DMS79 (cell line): Measurements from ENCODE around the gene AMACR.
"Not testable (repeated sequence)": the region's sequence is repeated elsewhere in the genome, so short reads cannot be mapped to it uniquely, and the experiment has no call there.

Experiments used
- DNase-seq: peaks from one replicate; lab custom pipeline; 2025; lab: John Stamatoyannopoulos, UW

AMACR gene

DNA sequence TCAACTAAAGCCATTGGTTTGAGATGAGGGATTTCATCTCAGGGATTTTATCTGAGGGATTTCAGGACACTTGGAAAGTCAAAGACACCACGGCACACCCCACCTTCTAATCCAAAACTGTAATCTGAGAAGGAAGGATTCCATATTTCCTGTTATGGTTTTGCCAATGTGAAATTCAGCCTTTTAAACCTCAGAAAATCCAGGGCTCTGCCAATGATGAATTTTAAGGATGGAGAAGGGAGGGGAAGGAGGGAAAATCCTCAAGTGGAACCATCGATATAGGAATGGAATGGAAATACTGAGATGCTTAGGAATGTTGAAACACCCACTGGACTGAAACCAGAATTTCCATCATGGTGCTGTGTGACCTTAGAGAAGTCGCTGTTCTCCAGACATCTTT lies 29.9 kb upstream of the AMACR start:
- peak; percentile 11 for DNase-seq

DNA sequence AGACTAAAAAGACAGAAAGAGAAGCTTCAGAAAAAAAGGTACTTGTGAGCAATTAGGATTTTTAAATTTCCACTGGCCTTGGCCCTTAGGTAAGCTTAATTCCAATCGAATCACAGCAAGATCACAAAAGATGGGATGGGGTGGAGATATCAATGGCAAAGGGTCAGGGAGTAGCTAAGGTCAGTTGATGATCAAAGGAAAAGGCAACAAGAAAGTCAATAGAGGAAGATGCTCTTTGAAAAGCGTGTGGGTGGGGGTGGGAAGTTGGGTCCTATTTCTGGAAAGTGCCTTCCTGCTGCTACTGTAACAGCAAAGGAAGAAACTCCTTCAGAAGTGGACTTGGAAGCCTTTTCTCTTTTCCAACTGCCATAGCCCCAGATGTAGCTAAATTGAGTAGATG lies 27.9 kb upstream of the AMACR start:
- no peak for DNase-seq

DNA sequence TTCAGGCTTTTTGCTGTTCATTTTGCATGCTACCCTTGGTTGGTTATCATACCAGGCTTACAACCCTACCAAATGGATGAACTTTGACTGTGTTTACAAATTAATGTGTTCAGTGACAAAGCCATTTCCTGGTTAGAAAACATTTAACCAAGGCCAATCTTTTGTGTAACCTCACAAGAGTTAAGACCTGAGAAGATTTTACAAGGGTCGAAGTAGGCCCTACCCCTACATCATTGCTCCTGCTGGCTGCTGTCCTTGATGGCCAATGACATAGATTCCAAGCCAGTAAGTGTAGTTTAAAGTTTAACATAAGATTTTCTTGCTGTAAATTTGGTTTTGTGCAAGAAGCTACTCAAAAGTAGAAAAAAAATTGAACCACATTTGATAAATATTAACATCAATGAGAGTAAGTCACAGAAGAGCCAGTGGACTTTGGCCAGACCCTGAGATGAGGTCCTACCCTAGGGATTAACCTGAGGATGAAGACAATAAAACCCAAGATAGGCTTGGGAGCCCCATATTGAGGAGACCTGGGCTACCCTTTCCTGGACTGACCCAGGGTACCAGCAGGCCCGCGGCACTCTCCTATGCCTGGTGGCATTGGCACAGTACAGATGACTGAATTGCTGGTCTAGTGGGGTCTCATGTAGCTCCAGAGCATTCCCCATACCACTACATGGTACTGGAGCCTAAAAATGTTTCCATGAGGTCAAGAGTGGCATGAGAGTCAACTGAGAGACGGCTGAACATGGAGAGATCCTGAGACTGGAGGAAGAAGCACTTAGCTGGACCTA lies 26.9 kb upstream of the AMACR start:
- DNase-seq, result no peak

DNA sequence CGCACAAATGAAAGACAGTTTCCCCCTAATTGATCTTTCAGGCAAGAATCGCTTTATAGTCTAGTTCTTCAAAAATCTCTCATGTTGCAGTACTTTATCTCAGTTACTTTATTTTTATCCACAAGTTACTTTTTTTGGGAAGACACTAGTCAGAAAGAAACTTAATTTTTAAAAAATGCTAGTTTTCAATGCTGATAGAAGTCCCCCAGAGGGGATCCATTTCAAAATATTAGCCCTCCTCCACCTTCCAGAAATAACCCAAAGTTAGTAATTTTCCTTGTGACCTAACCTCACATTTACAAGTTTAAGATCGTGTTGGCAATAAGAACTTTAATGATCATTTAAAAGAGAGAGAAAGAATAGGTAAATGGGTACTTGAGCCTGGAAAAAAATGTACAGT lies 24.1 kb upstream of the AMACR start:
- DNase-seq, result no peak

DNA sequence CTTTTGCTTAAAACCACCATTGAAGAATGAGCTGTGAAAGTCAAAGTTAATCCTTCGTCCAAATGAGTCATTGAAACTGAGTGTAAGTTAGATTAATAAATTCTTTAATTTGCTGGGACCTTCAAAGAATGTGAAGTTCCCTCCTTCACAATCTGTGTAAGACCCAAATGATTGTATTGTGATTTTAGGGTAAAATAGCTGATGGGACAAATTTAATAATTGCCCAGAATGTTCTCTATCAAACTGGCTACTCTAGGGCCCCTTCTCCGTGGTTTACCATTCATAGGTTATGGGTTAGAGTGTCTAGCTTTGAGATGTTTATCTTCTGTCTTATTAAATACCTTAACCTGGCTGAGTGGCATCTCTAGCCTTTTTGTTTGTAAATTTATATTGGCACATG lies 23.3 kb upstream of the AMACR start:
- no peak for DNase-seq

DNA sequence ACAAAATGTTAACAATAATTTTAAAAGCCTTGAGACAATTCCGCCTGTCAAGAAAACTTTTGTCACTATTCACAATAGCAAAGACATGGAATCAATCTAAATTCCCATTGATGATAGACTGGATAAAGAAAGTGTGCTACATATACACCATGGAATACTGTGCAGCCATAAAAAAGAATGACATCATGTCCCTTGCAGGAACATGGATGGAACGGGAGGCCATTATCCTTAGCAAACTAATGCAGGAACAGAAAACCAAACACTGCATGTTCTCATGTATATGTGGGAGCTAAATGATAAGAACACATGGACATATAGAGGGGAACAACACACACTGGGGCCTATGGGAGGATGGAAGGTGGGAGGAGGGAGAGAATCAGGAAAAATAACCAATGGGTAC lies 22.7 kb upstream of the AMACR start:
- not testable (repeated sequence) for DNase-seq

DNA sequence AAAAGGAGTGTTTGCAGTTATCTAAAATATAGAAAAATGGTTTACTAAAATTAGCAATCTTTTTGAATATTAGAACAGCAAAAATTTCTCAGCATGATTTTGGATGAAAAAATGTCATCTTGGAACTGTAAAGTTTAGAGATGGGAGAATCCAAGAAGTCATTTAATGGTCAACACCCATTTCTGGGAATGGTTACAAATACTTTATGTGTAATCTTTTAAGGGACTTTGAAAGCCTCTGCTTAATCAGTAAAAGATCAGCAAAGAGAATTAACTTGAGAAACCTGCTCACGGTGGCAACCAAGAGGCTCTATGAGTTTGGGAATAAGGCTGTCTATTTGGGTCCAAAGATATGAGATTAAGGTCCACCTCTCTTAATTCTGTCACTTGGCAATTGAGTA lies 22.2 kb upstream of the AMACR start:
- DNase-seq, result no peak

DNA sequence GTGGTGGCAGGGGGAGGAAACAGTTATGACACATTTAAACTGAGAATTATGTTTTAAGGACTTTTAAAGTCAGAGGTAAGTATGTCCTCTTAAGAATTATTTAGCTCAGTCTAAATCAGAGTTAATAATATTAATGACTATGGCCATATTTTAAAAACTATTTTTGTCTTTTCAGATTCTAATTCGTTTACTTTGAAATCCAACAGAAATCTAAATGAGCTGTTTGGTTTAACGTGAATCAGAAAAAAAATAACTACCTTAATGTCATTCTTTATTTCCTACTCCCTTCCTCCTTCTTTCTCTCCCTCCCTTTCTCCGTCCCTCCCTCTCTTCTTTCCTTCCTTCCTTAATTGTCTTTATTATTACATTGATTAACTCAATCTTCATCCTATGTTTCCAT lies 20.5 kb upstream of the AMACR start:
- no peak for DNase-seq

DNA sequence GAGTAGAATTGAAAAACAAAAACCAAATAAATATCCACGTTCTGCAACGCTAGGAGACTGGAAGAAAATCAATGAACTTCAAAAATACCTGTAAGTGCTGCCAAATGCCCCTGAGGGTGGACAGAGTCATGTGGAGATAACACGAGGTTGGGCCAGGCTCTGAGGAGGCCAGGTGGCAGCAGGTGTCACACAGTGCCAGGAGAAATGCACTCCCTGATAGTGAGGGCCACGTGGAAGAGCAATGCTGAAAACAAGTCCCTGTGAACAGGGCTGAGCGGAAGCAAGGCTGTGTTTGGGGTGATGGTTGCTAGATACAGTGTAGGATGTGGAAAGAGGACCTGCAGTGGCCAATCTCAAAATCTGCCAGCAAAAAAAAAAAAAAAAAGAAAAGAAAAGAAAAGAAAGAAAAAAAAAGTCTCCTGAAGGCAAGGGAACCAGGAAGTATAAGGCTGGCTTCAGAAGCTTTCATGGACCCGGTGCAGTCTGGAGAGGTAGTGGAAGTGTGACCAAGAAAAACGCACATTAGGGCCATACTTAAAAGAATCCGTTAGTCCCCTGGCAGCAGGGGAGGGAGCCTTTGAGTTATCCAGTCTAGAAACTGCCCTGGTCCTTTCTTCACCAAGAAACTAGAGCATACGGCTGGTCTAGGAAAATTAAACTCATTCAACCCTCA lies 18.4 kb upstream of the AMACR start:
- no peak for DNase-seq

DNA sequence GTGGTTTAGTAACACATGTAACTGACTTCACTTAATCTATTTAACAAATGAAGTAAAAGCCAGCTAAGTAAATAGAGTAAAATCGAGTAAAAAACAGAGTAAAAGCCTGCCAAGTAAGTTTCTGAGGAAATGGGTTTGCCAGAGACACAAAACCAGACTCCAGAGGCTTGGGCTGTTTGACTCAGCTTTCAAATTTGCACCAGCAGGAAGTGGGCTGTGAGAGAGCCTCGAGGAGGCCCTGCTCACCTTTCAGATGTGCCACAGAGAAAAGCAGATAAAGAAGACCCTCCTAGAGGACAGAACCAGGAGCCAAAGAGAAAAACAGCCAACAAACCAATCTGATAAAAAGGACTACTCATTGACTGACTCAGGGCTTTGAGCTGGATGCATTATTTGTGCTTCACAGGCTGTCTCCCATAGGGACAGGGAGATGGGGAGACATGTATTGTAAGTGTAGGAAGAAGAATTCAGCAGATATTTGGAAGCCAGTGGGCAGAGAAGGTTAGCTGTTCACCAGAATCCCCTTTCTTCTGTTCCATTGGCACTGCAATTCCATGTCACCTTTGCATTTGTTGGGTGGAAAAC lies 14.4 kb upstream of the AMACR start:
- no peak for DNase-seq

DNA sequence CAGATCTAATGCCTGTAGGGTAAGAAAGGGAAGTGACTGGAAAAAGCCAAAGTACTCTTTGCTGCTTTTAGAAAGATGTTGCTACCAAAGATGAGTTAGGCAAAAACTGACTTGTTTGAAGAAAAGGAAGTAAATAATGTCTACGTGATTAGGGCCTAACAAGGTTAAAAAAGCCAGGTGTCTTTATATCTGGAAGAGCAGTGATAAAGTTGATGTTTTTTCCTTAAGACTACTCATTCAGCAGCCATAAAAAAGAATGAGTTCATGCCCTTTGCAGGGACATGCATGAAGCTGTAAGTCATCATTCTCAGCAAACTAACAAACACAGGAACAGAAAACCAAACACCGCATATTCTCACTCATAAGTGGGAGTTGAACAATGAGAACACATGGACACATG lies 13.5 kb upstream of the AMACR start:
- no peak for DNase-seq

DNA sequence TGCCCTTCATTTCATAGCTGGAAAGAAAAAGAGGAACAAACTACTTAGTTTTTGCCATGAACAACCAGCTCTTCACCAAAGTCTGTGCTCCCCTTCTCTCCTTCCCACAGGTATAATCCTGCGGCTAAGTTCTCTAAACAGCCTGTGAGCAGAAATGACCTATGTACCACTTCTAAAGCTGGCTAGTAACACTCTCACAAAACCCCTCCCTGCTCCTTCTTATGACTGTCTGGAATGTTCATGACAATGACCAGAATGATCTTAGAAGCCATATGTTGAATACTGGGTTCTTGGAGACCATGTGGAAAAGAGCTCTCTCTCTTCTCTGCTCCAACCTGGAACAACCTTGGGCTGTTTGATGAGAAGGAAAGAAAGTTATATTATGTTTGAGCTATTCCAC lies 12.9 kb upstream of the AMACR start:
- no peak for DNase-seq

DNA sequence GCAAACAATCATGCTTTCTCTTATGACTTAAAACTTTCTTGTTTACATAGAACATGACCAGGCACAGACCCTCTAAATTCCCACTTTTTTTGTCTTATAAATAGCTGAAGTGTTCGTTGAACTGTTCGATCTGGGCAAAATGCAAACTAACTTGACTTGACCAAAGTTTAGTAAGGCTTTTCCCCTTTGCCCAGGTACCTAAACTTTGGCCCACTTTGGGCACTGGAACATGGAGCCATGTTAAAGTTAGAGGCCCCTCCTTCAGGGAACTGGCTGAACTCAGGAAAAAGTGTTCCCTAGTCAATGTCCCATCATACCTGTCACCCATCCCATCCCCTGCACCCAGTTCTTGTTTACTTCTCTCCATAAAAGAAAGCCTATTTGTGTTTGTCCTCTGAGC lies 9.4 kb upstream of the AMACR start:
- no peak for DNase-seq

DNA sequence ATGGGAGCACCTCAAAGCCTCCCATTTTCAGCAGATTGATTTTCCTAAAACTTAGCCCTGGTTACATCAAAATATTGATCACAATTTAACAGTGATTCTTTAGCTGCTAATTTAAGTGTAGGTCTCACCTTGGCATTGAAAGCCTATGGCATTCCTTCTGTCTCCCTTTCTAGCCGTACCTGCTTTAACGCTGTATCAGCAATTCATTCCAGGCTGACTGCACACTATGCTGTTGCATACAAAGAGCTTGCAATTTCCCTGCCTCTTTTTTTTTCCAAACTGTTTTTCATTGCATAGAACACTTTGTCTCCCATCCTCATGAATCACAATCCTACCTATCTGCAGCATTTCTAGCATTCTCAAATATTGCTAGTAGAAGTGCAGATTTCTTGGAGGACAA lies 8.9 kb upstream of the AMACR start:
- DNase-seq, result no peak

DNA sequence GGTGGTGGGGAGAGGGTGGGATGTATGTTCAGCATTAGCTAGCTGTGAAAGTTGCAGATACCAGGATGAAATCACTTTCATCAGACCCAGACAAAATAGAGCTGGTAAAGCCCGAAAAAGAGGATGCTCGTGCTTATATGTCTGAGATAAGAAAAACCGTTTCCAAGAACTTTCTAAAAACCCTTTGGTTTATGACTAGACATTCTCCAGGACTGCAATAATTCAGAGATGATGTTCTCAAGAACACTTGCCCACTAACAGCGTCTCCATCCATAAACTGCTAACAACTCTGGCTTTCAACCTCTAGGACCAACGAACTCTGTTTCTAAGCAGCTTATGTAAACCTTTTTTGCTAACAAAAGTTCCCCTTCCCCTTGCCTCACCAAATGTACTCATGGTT lies 8.4 kb upstream of the AMACR start:
- DNase-seq, result no peak

DNA sequence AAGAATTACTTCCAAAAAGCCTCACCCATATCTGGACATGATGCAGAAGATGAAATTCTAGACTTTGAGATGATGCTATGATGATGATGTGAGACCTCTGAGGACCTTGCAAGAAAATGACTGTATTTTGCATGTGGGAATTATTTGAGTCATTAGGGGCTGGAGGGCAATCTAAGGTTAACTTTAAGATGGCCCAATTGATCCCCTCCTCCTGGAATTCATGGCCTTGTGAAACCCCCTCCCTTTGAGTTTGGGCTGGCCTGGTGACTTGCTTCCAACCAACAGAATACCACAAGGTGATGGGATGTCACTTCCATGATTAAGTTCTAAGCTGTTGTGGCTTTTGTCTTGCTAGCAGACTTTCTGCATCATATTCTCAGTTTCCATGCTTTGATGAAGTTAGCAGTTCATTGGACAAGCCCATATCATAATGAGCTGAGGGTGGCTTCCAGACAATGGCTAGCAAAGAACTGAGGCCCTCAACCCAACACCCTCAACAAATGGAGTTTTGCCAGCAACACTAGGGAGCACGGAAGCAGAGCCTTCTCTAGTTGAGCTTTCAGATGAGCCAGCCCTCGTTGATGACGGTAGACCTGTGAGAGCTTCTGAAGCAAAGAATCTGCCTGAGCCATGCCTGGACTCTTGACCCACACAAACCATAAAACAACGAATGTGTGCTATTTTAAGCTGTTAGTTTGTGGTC lies 7.4 kb upstream of the AMACR start:
- no peak for DNase-seq

DNA sequence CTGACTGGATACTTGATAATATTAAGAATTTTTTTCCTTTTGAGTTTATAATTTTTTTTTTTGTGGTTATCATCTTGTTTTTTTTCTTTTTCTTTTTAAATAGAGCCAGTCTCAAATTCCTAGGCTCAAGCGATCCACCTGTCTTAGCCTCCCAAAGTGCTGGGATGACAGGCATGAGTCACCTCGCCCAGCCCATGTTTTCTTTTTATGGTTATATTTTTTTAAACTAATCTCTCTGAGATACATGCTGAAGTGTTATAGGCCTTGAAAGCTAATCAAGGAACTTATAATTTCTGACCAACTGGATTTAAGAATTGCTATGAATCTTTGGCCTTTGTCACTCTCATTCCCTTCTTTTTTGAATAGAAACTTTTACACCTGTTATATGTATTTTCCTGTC lies 6.8 kb upstream of the AMACR start:
- no peak for DNase-seq

DNA sequence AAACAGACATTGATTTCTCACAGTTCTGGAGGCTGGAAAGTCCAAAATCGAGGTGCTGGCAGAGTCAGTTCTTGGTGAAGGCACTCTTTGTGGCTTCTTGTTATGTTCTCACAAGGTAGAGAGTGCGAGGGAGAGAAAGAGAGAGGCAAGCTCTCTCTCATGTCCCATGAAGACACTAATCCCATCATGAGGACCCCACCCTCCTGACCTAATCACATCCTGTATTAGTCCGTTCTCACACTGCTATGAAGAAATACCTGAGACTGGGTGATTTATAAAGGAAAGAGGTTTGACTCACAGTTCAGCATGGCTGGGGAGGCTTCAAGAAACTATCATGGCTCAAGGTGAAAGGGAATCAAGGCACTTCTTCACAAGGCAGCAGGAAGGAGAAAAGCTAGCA lies 5.7 kb upstream of the AMACR start:
- no peak for DNase-seq

DNA sequence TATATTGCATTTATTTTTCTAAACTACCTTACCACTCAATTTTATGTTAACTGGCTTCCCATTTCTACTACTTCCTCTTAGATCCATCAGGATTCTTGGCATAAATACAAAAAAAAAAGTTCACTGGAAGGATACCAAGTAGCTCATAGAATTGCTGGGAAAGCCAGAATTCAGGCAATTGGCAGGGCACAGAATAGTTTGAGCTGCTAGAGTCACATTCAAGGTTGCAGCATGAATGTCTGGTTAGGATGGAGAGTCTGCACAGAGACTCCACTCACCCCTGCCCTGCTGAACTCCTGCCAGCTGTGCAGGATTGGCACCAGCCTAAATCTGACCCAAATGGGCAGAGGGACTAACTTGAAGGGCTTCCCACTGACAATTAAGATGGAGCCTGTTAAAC lies 4.9 kb upstream of the AMACR start:
- no peak for DNase-seq

DNA sequence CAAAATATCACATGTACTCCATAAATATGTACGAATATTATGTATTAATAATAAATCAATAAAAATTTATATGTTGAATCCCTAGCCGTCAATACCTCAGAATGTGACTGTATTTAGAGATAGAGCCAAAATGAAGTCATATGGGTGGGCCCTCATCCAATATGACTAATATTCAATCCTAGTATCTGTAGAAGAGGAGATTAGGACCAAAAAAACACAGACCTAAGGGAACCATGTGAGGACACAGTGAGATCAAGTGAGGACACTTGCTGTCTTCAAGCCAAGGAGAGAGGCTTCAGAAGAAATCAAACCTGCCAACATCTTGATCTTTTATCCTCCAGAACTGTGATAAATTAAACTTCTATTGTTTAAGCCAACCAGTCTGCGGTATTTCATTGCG lies 3.7 kb upstream of the AMACR start:
- no peak for DNase-seq

DNA sequence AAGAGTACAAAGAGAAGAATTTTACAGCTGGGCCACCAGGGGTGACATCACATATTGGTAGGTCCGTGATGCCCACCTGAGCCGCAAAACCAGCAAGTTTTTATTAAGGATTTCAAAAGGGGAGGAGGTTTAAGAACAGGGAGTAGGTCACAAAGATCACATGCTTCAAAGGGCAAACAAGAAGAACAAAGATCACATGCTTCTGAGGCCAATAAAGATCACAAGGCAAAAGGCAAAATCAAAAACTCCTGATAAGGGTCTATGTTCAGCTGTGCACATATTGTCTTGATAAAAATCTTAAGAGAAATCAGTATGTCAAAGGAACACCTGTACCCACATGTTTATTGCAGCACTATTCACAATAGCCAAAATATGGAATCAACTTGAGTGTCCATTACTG lies 2.3 kb upstream of the AMACR start:
- DNase-seq, result not testable (repeated sequence)

DNA sequence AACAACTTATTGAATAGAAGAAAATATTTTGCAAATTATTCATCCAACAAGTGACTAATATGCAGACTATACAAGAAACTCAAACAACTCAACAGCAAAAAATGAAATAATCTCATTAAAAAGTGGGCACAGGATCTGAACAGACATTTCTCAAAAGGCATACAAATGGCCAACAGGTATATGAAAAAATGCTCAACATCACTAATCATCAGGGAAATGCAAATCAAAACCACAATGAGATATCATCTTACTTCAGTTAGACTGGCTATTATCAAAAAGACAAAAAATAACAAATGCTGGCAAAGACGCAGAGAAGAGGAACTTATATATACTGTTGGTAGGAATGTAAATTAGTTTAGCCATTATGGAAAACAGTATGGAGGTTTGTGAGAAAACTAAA lies 1.8 kb upstream of the AMACR start:
- no peak for DNase-seq

DNA sequence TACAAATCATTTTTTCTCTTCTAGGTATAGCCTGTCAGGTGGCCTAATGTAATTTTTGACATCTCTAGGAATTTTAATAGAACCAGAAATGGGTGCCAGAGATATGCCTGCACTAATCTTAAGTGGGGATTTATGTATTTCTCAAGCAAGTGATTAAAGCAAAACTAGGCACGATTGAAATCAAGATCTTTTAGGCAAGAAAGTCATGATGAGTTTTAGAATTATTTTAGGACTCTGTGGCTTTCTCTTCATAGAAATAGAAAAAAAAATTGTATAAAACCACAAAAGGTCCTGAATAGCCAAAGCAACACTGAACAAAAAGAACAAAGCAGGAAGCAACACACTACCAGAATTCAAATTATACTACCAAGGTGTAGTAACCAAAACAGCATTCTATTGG lies 952 bp upstream of the AMACR start:
- DNase-seq, result no peak
